RWPE2 (cell line): Measurements from ENCODE around the gene HMMR.

Experiments used
- ATAC-seq: fragments of 200-7000 bp; cut with Tn5 transposase; 3 replicates; pipeline ENCODE4 v1.9.1; 2021; ENCODE audit warnings: low read depth
- DNase-seq: peaks from one replicate; pipeline ENCODE4 v3.0.0-alpha.2; 2020; ENCODE audit warnings: low spot score
- H3K27ac ChIP-seq: fragments of 450-650 bp; 2 replicates; pipeline ENCODE4 v1.5.1; 2017; ENCODE audit warnings: mild to moderate bottlenecking; ENCODE audit not compliant: poor library complexity, severe bottlenecking
- H3K27me3 ChIP-seq: fragments of 250-450 bp; sonication (Bioruptor Pico); 2 replicates; pipeline ENCODE4 v1.5.1; 2021; ENCODE audit warnings: mild to moderate bottlenecking, moderate library complexity; ENCODE audit not compliant: insufficient read depth, poor library complexity, severe bottlenecking
- H3K36me3 ChIP-seq: fragments of 250-450 bp; sonication (Bioruptor Pico); 2 replicates; pipeline ENCODE4 v1.5.1; 2020; ENCODE audit warnings: low read depth, mild to moderate bottlenecking, moderate library complexity
- H3K4me1 ChIP-seq: fragments of 250-450 bp; sonication (Bioruptor Pico); 2 replicates; pipeline ENCODE4 v1.5.1; 2021; ENCODE audit warnings: mild to moderate bottlenecking, moderate library complexity; ENCODE audit not compliant: insufficient read depth, poor library complexity, severe bottlenecking
- H3K4me3 ChIP-seq: fragments of 250-450 bp; sonication (Bioruptor Pico); 2 replicates; pipeline ENCODE4 v1.5.1; 2021; ENCODE audit warnings: mild to moderate bottlenecking, moderate library complexity; ENCODE audit not compliant: severe bottlenecking
- H3K9me3 ChIP-seq: fragments of 250-450 bp; sonication (Bioruptor Pico); 2 replicates; pipeline ENCODE4 v1.5.1; 2021; ENCODE audit warnings: mild to moderate bottlenecking, moderate library complexity; ENCODE audit not compliant: severe bottlenecking
- TF ChIP-seq, protein P1 (sequence below): fragments of 450-650 bp; IDR thresholded peaks from one replicate; pipeline ENCODE4 v1.5.1; 2017; ENCODE audit warnings: mild to moderate bottlenecking, moderate library complexity; ENCODE audit not compliant: poor library complexity, severe bottlenecking

The HMMR gene

DNA sequence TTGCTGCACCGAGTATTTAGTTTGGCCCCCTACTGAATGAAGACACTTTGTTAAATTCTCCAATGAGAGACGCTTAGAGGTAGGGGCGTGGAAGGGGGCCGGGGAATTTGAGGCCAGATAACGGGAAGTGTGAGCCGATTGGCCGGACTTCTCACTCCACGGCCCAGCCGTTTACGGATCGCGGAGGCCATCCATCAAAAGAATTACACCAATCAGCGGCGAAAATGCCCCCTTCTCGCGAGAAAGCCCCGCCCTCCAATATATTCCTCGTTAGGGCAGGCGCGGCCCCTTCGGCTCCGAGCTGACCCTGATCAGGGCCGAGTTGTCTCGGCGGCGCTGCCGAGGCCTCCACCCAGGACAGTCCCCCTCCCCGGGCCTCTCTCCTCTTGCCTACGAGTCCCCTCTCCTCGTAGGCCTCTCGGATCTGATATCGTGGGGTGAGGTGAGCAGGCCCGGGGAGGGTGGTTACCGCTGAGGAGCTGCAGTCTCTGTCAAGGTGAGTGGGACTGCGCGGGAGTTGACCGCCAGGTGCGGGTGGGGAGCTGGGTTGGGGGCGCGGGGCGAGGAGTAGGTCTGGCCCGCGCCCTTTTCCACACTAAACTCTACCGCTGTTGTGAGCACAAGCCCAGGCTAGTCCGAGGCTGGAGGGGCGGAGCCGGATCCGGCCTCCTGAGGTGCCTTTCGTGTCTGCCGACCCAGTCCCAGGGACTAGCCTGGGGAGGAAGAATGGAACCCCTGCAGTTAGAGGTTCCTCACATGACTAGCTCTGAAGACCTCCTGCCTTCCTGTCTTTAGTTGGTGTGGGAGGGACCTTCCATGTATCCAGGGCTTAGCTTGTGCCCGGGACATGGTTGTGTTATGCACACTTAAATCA, 22.9 kb upstream of the HMMR start, which contains the start of gene CCNG1:
TSS of gene CCNG1 (plus strand) at position 287 of the 874 bp plus-strand sequence. CDS start 1,662 bp downstream, outside the sequence.
- Histone ChIP-seq H3K36me3 (peaks cover 45% of the 10 kb centered on the region), H3K9me3 (no peaks in the 10 kb centered on the region), H3K27me3 (no peaks in the 10 kb centered on the region), H3K4me1 (peaks cover 29% of the 10 kb centered on the region), H3K4me3 (peak within 1 kb of the TSS; percentile 83), H3K27ac (peak within 1 kb of the TSS; percentile 67)
- TF ChIP-seq, protein P1, sequence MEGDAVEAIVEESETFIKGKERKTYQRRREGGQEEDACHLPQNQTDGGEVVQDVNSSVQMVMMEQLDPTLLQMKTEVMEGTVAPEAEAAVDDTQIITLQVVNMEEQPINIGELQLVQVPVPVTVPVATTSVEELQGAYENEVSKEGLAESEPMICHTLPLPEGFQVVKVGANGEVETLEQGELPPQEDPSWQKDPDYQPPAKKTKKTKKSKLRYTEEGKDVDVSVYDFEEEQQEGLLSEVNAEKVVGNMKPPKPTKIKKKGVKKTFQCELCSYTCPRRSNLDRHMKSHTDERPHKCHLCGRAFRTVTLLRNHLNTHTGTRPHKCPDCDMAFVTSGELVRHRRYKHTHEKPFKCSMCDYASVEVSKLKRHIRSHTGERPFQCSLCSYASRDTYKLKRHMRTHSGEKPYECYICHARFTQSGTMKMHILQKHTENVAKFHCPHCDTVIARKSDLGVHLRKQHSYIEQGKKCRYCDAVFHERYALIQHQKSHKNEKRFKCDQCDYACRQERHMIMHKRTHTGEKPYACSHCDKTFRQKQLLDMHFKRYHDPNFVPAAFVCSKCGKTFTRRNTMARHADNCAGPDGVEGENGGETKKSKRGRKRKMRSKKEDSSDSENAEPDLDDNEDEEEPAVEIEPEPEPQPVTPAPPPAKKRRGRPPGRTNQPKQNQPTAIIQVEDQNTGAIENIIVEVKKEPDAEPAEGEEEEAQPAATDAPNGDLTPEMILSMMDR, result no peak
- DNase-seq (peak; percentile 98), ATAC-seq (peak; percentile 94)

DNA sequence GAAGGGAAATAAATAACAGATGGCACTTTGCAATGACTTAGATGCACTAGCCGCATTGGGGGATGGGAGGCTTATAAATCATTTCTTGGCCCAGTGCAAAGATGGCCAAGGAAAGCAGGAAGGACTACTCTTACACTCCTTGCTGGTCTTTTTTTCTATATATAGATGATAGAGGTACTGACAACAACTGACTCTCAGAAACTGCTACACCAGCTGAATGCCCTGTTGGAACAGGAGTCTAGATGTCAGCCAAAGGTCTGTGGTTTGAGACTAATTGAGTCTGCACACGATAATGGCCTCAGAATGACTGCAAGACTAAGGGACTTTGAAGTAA, 21.4 kb upstream of the HMMR start:
- ATAC-seq, result no peak
- H3K4me3 ChIP-seq, result peak overlapping the region; percentile 83
- peaks cover 61% of the 10 kb centered on the region for H3K36me3 ChIP-seq
- no peak for DNase-seq
- H3K27me3 ChIP-seq, result no peaks in the 10 kb centered on the region
- peak overlapping the region; percentile 67 for H3K27ac ChIP-seq
- peaks cover 29% of the 10 kb centered on the region for H3K4me1 ChIP-seq
- H3K9me3 ChIP-seq, result no peaks in the 10 kb centered on the region
- TF ChIP-seq, protein P1, result no peak

DNA sequence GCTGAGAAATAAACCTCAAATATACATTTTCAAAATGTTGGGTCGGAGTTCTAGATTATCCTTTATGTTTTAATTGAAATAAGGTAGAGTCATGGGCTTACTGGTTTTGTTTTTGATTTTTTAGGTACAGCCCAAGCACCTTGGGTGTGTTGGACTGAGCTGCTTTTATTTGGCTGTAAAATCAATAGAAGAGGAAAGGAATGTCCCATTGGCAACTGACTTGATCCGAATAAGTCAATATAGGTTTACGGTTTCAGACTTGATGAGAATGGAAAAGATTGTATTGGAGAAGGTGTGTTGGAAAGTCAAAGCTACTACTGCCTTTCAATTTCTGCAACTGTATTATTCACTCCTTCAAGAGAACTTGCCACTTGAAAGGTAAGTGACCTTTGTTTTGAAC, 19.5 kb upstream of the HMMR start:
- no peaks in the 10 kb centered on the region for H3K9me3 ChIP-seq
- DNase-seq, result no peak
- no peak overlapping the region for H3K4me3 ChIP-seq
- peaks cover 24% of the 10 kb centered on the region for H3K4me1 ChIP-seq
- H3K27ac ChIP-seq, result no peak overlapping the region
- no peaks in the 10 kb centered on the region for H3K27me3 ChIP-seq
- TF ChIP-seq, protein P1, result no peak
- H3K36me3 ChIP-seq, result peaks cover 79% of the 10 kb centered on the region
- ATAC-seq, result no peak

DNA sequence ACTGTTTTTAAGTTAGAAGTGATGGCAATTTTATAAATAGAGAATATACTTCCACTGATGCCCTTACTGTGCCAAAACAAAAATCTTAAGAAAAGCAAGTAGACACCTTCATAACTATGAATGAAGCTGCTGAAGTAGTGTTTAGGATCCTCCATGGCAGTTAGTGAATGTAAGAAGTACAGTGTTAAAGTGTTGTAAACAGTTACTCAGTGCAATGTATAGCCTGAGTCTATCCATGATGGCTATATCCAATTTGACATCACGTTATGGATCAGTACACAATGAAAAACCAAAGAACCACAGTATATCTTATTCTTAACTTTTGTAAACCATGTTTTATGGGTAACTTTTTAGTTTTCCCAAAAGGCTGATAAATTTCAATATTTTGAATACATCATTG, 15.9 kb upstream of the HMMR start:
- TF ChIP-seq, protein P1, result no peak
- H3K4me1 ChIP-seq, result peaks cover 14% of the 10 kb centered on the region
- H3K27me3 ChIP-seq, result no peaks in the 10 kb centered on the region
- H3K4me3 ChIP-seq, result no peak overlapping the region
- peaks cover 100% of the 10 kb centered on the region for H3K36me3 ChIP-seq
- no peaks in the 10 kb centered on the region for H3K9me3 ChIP-seq
- DNase-seq (no peak), ATAC-seq (peak; percentile 41; the same call in 1 of the 3 replicates)
- H3K27ac ChIP-seq, result no peak overlapping the region

DNA sequence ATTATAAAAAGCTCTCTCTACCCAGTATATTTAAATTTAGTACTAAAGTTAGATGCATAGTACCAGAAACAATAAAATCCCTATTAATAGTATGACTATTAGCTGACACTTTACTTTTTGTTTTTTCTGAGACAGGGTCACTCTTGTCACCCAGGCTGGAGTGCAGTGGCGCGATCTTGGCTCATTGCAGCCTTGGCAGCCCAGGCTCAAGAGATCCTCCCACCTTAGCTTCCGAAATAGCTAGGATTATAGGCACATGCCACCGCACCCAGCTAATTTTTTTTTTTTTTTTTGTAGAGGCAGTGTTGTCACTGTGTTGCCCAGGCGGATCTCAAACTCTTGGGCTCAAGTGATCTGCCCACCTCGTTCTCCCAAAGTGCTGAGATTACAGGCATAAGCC, 15.1 kb upstream of the HMMR start:
- TF ChIP-seq, protein P1, result no peak
- no peak for ATAC-seq

More for the DNA sequence above, 15.1 kb upstream of the HMMR start:
- peaks cover 100% of the 10 kb centered on the region for H3K36me3 ChIP-seq
- H3K27ac ChIP-seq, result no peak overlapping the region
- H3K9me3 ChIP-seq, result no peaks in the 10 kb centered on the region
- no peaks in the 10 kb centered on the region for H3K27me3 ChIP-seq
- H3K4me3 ChIP-seq, result no peak overlapping the region
- H3K4me1 ChIP-seq, result peaks cover 6% of the 10 kb centered on the region
- no peak for DNase-seq
